Endothelial cell of umbilical vein (primary cell): Measurements from ENCODE around the gene LAMA5. TPM values are rescaled to one million over a fixed set of nuclear protein-coding genes. Genes with fewer than 3 reads are reported as not detected.

ENCODE experiments used
- BruUV-seq: library from RNA; stranded (reverse); fragments of 400-500 nt; replicated peaks from 2 replicates; lab custom pipeline; 2021; lab: Mats Ljungman, UMichigan
- CTCF ChIA-PET: fragments of 300-600, 350-600 bp; sonication (Branson Sonifier 250); formaldehyde crosslinking; loops from one replicate; lab custom pipeline; 2021; ENCODE audit warnings: antibody characterized with exemption, inconsistent platforms; lab: Charles Lee
- POLR2A ChIA-PET: fragments of 300-600, 350-600 bp; sonication (Branson Sonifier 250); formaldehyde crosslinking; loops from one replicate; lab custom pipeline; 2021; ENCODE audit warnings: antibody characterized with exemption, inconsistent platforms; lab: Charles Lee
- DNase-seq: peaks from one replicate; pipeline ENCODE4 v3.0.0-alpha.2; 2011; ENCODE audit warnings: low read depth, low spot score
- FAIRE-seq: peaks from 2 replicates; lab custom pipeline; 2011; peaks lifted over from hg19 to GRCh38; lab: Jason Lieb, UNC
- H2AFZ ChIP-seq: 2 replicates; pipeline ENCODE4 v1.6.0; 2012; ENCODE audit warnings: low read depth, low read length, control low read depth, inconsistent platforms
- H3K27ac ChIP-seq: 2 replicates; pipeline ENCODE4 v1.5.1; 2011; ENCODE audit warnings: low read depth, mild to moderate bottlenecking, control low read depth, low read length, moderate library complexity; ENCODE audit not compliant: insufficient read depth
- H3K27me3 ChIP-seq, 2 experiments: 2 replicates each; pipeline versions ENCODE4 v1.6.0 to v1.6.1; 2011; ENCODE audit warnings: low read length in 2 of 2, mixed read lengths in 1 of 2; ENCODE audit not compliant: control insufficient read depth in 2 of 2, insufficient read depth in 2 of 2
- H3K36me3 ChIP-seq, 2 experiments: 2 replicates in 1 of 2; 3 replicates in 1 of 2; pipeline ENCODE4 v1.5.1; 2011; ENCODE audit warnings: low read length in 2 of 2, mild to moderate bottlenecking in 1 of 2, moderate library complexity in 1 of 2; ENCODE audit not compliant: control insufficient read depth in 2 of 2, insufficient read depth in 2 of 2; ENCODE audit errors: extremely low read depth in 1 of 2
- H3K4me1 ChIP-seq: 3 replicates; pipeline ENCODE4 v1.5.1; 2011; ENCODE audit warnings: mild to moderate bottlenecking, low read length; ENCODE audit not compliant: control insufficient read depth, insufficient read depth; ENCODE audit errors: extremely low read depth
- H3K4me2 ChIP-seq: 2 replicates; pipeline ENCODE4 v1.6.1; 2011; ENCODE audit warnings: low read length, control low read depth, mixed read lengths; ENCODE audit not compliant: insufficient read depth
- H3K4me3 ChIP-seq, 3 experiments: fragments of 200-600 bp in 1 of 3; sonication (generic), shearing (Covaris generic) in 1 of 3; replicated peaks in 1 of 3; 2 replicates each; pipeline ENCODE4 v1.5.1; 2011 to 2016; ENCODE audit warnings: control low read depth in 3 of 3, low read length in 3 of 3, mild to moderate bottlenecking in 2 of 3, inconsistent platforms in 1 of 3, low read depth in 1 of 3, moderate library complexity in 1 of 3; ENCODE audit not compliant: insufficient read depth in 1 of 3
- H3K79me2 ChIP-seq: 2 replicates; pipeline ENCODE4 v1.6.0; 2012; ENCODE audit warnings: low read length, inconsistent platforms; ENCODE audit not compliant: control insufficient read depth, insufficient read depth
- H3K9ac ChIP-seq: replicated peaks from 2 replicates; pipeline ENCODE3; 2011; ENCODE audit warnings: low read length, control low read depth; ENCODE audit not compliant: insufficient read depth; ENCODE audit errors: extremely low read depth
- H3K9me1 ChIP-seq: replicated peaks from 3 replicates; pipeline ENCODE4 v1.6.0; 2011; ENCODE audit warnings: mild to moderate bottlenecking, low read length; ENCODE audit not compliant: control insufficient read depth, insufficient read depth; ENCODE audit errors: extremely low read depth
- H3K9me3 ChIP-seq: replicated peaks from 2 replicates; pipeline ENCODE4 v1.5.1; 2012; ENCODE audit warnings: low read length, inconsistent platforms; ENCODE audit not compliant: control insufficient read depth, insufficient read depth
- H4K20me1 ChIP-seq: replicated peaks from 2 replicates; pipeline ENCODE3; 2011; ENCODE audit warnings: mild to moderate bottlenecking, low read length; ENCODE audit not compliant: control insufficient read depth, insufficient read depth; ENCODE audit errors: extremely low read depth
- CTCF ChIP-seq, 2 donors: IDR thresholded peaks; 1 replicate in 1 of 2; 2 replicates in 1 of 2; pipeline ENCODE4 v1.5.1; 2011; ENCODE audit warnings: low read length in 2 of 2, mild to moderate bottlenecking in 2 of 2, moderate library complexity in 2 of 2, control low read depth in 1 of 2, inconsistent platforms in 1 of 2, low read depth in 1 of 2; ENCODE audit not compliant: insufficient read depth in 1 of 2; ENCODE audit errors: extremely low read depth in 1 of 2
- EZH2 ChIP-seq: IDR thresholded peaks from 2 replicates; pipeline ENCODE4 v1.6.1; 2012; ENCODE audit warnings: borderline replicate concordance, low read depth, mild to moderate bottlenecking, moderate library complexity, low read length, inconsistent platforms; ENCODE audit not compliant: severe bottlenecking
- FOS ChIP-seq: IDR thresholded peaks from 2 replicates; pipeline ENCODE4 v1.6.1; 2011; ENCODE audit warnings: mild to moderate bottlenecking, low read length, moderate library complexity, borderline replicate concordance; ENCODE audit not compliant: insufficient read depth
- GATA2 ChIP-seq: IDR thresholded peaks from 2 replicates; pipeline ENCODE4 v1.7.0; 2011; ENCODE audit warnings: low read depth, mild to moderate bottlenecking, moderate library complexity, mixed read lengths, low read length; ENCODE audit not compliant: insufficient read length, insufficient read depth
- JUN ChIP-seq: IDR thresholded peaks from 2 replicates; pipeline ENCODE4 v1.6.1; 2011; ENCODE audit warnings: borderline replicate concordance, low read depth; ENCODE audit not compliant: insufficient read length, insufficient read depth
- MYC ChIP-seq: IDR thresholded peaks from one replicate; pipeline ENCODE4 v1.6.1; 2011; ENCODE audit warnings: mild to moderate bottlenecking, low read depth, low read length
- POLR2A ChIP-seq: IDR thresholded peaks from 2 replicates; pipeline ENCODE4 v1.6.1; 2012; ENCODE audit warnings: low read depth, mild to moderate bottlenecking, control low read depth, low read length
- POLR2AphosphoS5 ChIP-seq: IDR thresholded peaks from 2 replicates; pipeline ENCODE4 v1.6.1; 2012; ENCODE audit warnings: low read depth, mild to moderate bottlenecking, control low read depth, low read length, moderate library complexity; ENCODE audit not compliant: insufficient read depth
- dilution Hi-C: fragments of 300-500 bp; cut with MboI; formaldehyde crosslinking; loops from one replicate; pipeline ENCODE4 v1.15.0; 2019; ENCODE audit warnings: low sequenced_read_pairs; ENCODE audit not compliant: extremely low pct_ligation_motif_present
- intact Hi-C: fragments of 100-400 bp; cut with micrococcal nuclease; formaldehyde crosslinking; loops from one replicate; pipeline ENCODE4 v1.10.0; 2022
- polyA plus RNA-seq, 4 experiments: library from polyadenylated mRNA; depleted of rRNA in 3 of 4; stranded (reverse) in 3 of 4; unstranded in 1 of 4; fragments of >200 nt; gene quantifications; 2 replicates each; pipeline versions ENCODE4 v1.2.1 to v1.2.3, GENCODE V29; 2011 to 2012; ENCODE audit warnings: missing spikeins in 1 of 4
- total RNA-seq: library from RNA; stranded (reverse); gene quantifications from 2 replicates; pipeline ENCODE4 v1.2.3, GENCODE V29; 2021
- TF ChIP-seq, protein P1 (sequence below): IDR thresholded peaks from 2 replicates; pipeline ENCODE4 v1.6.1; 2011; ENCODE audit not compliant: insufficient read depth, insufficient read length

Gene LAMA5
- total and polyA plus RNA-seq, 2 donors (not counting 3 experiments of a cell fraction or from before 2014, with no cell fraction given) = 24.0 to 145 TPM

DNA sequence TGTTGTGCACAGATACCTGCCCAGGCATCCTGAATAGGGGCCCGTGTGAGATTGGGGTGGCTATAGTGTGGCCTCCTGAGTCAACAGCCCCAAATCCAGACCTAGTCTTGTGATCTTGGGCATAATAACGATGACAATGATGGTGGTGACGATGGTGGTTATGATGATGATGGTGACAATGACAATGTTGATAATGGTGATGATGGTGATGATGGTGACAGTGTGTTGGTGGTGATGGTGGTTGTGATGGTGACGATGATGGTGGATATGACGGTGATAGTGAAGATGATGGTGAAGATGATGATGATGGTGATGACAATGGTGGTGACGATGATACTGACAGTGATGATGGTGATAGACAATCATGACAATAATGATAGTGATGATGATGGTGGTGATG lies 14.7 kb upstream of the LAMA5 start:
- Histone ChIP-seq H3K9me3 (no peaks in the 10 kb centered on the region), H3K9ac (no peak overlapping the region), H4K20me1 (no peaks in the 10 kb centered on the region), H2AFZ (no peak overlapping the region), H3K4me3 (no peak overlapping the region), H3K4me1 (peaks cover 15% of the 10 kb centered on the region), H3K27me3 (no peaks in the 10 kb centered on the region), H3K79me2 (peaks cover 18% of the 10 kb centered on the region), H3K27ac (peak overlapping the region; percentile 69), H3K4me2 (no peak overlapping the region), H3K36me3 (no peaks in the 10 kb centered on the region), H3K9me1 (no peaks in the 10 kb centered on the region)
- intact Hi-C loops = loop anchor here (1.0 to 10.0 kb wide), 5 partner anchors 23 to 423 kb away; partner anchors contain the start of genes ADRM1, MTG2 and OGFR
- ChIA-PET CTCF (interaction anchor here (0.9 to 9.9 kb wide), 11 partner anchors 15 to 371 kb away, joined by 3 to 179 read pairs (median 7); partner anchors contain the start of genes ADRM1 and LAMA5), POLR2A (no interaction called here)
- no TSS peak for BruUV-seq
- dilution Hi-C loops = no loop called here
- TF ChIP-seq POLR2AphosphoS5 (no peak), POLR2A (no peak), CTCF (IDR thresholded peaks at IDR 0.05; ENCODE audit: extremely low read depth in 1 of 2, insufficient read depth in 1 of 2, low read depth in 1 of 2, low read length in 2 of 2) (no peak), JUN (no peak), FOS (no peak), MYC (no peak), GATA2 (no peak), EZH2 (no peak)
- TF ChIP-seq, protein P1, sequence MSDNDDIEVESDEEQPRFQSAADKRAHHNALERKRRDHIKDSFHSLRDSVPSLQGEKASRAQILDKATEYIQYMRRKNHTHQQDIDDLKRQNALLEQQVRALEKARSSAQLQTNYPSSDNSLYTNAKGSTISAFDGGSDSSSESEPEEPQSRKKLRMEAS = no peak
- no peak for DNase-seq
- FAIRE-seq = no peak
